Effector memory CD4-positive, alpha-beta T cell (primary cell): ENCODE data around the gene RBCK1.
"Not testable (repeated sequence)": the region's sequence is repeated elsewhere in the genome, so short reads cannot be mapped to it uniquely, and the experiment has no call there.

Source experiments
- DNase-seq, 3 donors: peaks; one replicate each; pipeline ENCODE4 v3.0.0-alpha.2; 2020
- H3K27ac ChIP-seq: 2 replicates; pipeline ENCODE4 v1.7.0; 2013; ENCODE audit warnings: mild to moderate bottlenecking, low read length, moderate library complexity; ENCODE audit not compliant: insufficient read depth, poor library complexity, severe bottlenecking
- H3K27me3 ChIP-seq: replicated peaks from 2 replicates; pipeline ENCODE4 v1.7.0; 2013; ENCODE audit warnings: mild to moderate bottlenecking, low read length; ENCODE audit not compliant: insufficient read depth, control insufficient read depth, poor library complexity, severe bottlenecking
- H3K36me3 ChIP-seq: 2 replicates; pipeline ENCODE4 v1.7.0; 2013; ENCODE audit warnings: mild to moderate bottlenecking, low read length, moderate library complexity; ENCODE audit not compliant: control insufficient read depth, insufficient read depth
- H3K4me1 ChIP-seq: 2 replicates; pipeline ENCODE4 v1.7.0; 2013; ENCODE audit warnings: low read length, mild to moderate bottlenecking; ENCODE audit not compliant: control insufficient read depth, insufficient read depth, poor library complexity, severe bottlenecking
- H3K4me3 ChIP-seq: 2 replicates; pipeline ENCODE4 v1.7.0; 2013; ENCODE audit warnings: low read length, low read depth, mild to moderate bottlenecking; ENCODE audit not compliant: insufficient read depth, poor library complexity, severe bottlenecking
- H3K9me3 ChIP-seq: 2 replicates; pipeline ENCODE4 v1.7.0; 2013; ENCODE audit warnings: mild to moderate bottlenecking, low read length, moderate library complexity; ENCODE audit not compliant: control insufficient read depth

The RBCK1 gene

DNA sequence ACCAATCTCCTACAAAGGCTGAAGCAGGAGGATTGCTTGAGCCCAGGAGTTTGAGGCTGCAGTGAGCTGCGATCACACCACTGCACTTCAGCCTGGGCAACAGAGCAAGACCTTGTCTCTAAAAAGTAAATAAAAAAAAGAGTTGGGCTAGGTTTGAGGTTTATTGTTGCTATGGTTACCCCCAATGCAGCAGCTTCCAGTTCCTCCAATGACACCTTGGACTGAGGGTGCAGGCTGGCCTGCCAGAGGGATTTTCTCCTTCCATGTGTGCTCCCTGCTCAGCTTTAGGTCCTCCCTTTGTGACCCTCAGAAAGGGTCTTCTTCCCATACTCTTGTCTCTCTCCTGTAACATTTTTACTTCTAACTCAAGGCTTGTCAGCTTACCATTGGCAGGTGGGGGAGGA is 64.8 kb downstream of the RBCK1 start:
- Histone ChIP-seq H3K4me1 (no peaks in the 10 kb centered on the region), H3K36me3 (no peaks in the 10 kb centered on the region), H3K4me3 (no peak overlapping the region), H3K27ac (no peak overlapping the region), H3K9me3 (no peaks in the 10 kb centered on the region), H3K27me3 (no peaks in the 10 kb centered on the region)
- no peak for DNase-seq

- Histone ChIP-seq H3K27me3 (no peaks in the 10 kb centered on the region), H3K4me1 (no peaks in the 10 kb centered on the region), H3K4me3 (no peak overlapping the region), H3K9me3 (no peaks in the 10 kb centered on the region), H3K27ac (no peak overlapping the region), H3K36me3 (no peaks in the 10 kb centered on the region)
- no peak for DNase-seq
Observed at GRCh38 chr20:474581-474980, 66.5 kb downstream of the RBCK1 start.

- H3K27me3 ChIP-seq, result no peaks in the 10 kb centered on the region
- no peak overlapping the region for H3K27ac ChIP-seq
- H3K4me3 ChIP-seq, result no peak overlapping the region
- no peaks in the 10 kb centered on the region for H3K4me1 ChIP-seq
- H3K9me3 ChIP-seq, result no peaks in the 10 kb centered on the region
- H3K36me3 ChIP-seq, result no peaks in the 10 kb centered on the region
- no peak for DNase-seq
Observed at GRCh38 chr20:475463-476357, 67.6 kb downstream of the RBCK1 start.

DNA sequence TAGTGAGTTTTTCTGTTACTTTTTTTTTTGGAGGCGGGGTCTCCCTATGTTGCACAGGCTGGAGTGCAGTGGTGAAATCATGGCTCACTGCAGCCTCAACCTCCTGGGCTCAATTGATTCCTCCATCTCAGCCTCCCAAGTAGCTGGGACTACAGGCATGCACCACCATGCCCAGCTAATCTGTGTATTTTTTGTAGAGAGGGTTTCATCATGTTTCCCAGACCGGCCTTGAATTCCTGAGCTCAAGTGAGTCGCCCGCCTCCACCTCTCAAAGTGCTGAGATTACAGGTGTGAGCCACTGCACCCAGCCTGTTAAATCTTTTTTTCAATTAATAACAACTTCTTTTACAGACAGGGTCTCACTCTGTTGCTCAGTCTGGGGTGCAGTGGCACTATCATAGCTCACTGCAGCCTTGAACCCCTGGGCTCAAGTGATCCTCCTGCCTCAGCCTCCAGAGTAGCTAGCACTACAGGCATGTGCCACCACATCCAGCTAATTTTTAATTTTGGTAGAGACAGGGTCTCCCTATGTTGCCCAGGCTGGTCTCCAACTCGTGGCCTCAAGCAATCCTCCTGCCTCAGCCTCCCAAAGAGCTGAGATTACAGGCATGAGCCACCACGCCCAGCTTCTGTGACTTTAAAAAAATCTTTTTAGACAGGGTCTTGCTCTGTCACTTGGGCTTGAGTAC is 68.6 kb downstream of the RBCK1 start:
- DNase-seq, H3K4me3 ChIP-seq, H3K27ac ChIP-seq, H3K36me3 ChIP-seq, H3K4me1 ChIP-seq, H3K9me3 ChIP-seq, H3K27me3 ChIP-seq: not testable (repeated sequence)

DNA sequence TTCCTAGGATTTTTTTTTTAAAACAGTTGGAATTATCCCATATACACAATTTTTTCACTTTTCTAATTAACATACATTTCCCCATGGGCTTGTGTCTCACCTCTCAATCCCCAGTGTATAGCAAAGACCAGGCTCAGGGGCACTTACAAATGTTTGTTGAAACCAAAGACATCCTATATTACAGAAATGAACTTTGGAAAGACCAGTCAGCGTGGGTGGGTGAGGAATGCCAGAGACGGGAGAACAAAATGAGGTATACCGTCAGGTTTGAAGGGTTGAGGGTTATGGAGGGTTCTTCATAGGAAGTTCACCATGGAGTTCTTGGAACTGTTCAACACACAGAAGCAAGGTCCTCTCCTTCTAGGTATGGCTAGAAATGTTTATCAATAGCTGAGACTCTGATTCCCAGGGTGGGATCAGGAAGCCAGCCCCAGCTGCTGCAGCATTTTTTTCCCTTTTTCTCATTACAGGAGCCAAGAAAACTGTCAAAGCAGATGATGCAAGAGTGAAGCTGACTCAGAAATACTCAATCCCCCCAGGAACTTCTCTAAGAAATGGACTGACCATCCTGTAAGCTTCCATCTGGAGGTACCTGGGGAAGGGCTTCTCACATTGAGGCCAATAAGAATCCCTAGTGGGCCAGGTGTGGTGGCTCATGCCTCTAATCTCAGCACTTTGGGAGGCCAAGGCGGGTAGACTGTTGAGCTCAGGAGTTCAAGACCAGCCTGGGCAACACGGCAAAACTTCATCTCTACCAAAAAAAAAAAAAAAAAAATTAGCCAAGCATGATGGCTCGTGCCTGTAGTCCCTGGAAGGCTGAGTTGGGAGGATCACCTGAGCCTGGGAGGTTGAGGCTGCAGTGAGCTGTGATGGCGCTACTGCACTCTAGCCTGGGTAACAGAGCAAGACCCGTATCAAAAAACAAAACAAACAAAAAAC is 70.2 kb downstream of the RBCK1 start:
- DNase-seq, result no peak
- H3K27ac ChIP-seq, result no peak overlapping the region
- no peaks in the 10 kb centered on the region for H3K27me3 ChIP-seq
- peaks cover 11% of the 10 kb centered on the region for H3K36me3 ChIP-seq
- no peaks in the 10 kb centered on the region for H3K9me3 ChIP-seq
- H3K4me3 ChIP-seq, result no peak overlapping the region
- peaks cover 4% of the 10 kb centered on the region for H3K4me1 ChIP-seq

- H3K4me1 ChIP-seq, result peaks cover 4% of the 10 kb centered on the region
- no peaks in the 10 kb centered on the region for H3K27me3 ChIP-seq
- peaks cover 18% of the 10 kb centered on the region for H3K36me3 ChIP-seq
- no peak overlapping the region for H3K27ac ChIP-seq
- no peak for DNase-seq
- H3K9me3 ChIP-seq, result no peaks in the 10 kb centered on the region
- H3K4me3 ChIP-seq, result no peak overlapping the region
Observed at GRCh38 chr20:478949-479429, 70.9 kb downstream of the RBCK1 start.

GRCh38 chr20:479487-479886 is 71.4 kb downstream of the RBCK1 start:
- DNase-seq, result no peak
- no peak overlapping the region for H3K4me3 ChIP-seq
- H3K27me3 ChIP-seq, result no peaks in the 10 kb centered on the region
- no peaks in the 10 kb centered on the region for H3K9me3 ChIP-seq
- H3K4me1 ChIP-seq, result peaks cover 4% of the 10 kb centered on the region
- H3K36me3 ChIP-seq, result peaks cover 23% of the 10 kb centered on the region
- H3K27ac ChIP-seq, result no peak overlapping the region

GRCh38 chr20:480044-480443 is 71.9 kb downstream of the RBCK1 start:
- no peak for DNase-seq
- Histone ChIP-seq H3K9me3 (no peaks in the 10 kb centered on the region), H3K4me3 (no peak overlapping the region), H3K27me3 (no peaks in the 10 kb centered on the region), H3K4me1 (peaks cover 4% of the 10 kb centered on the region), H3K36me3 (peaks cover 25% of the 10 kb centered on the region), H3K27ac (no peak overlapping the region)

DNA sequence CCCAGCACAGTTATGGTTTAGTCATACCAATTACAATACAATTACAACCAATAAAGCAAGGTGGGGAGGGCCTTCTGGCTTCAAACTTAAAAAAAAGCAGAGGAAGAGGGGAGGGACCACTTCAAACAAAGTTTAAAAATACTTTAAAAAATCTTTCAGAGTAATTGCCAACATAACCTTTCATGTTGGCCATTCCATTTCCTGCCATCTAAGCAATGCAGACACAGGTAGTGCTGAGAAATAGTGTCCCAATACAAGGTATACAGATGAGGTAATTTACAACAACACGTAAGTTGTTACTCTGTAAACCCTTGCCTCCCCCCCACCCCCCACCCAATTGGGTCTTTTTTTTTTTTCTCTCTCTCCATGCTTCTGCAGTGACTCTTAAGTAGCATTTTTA is 73.1 kb downstream of the RBCK1 start:
- Histone ChIP-seq H3K36me3 (peaks cover 32% of the 10 kb centered on the region), H3K27ac (no peak overlapping the region)
- no peak for DNase-seq

More for the DNA sequence above, 73.1 kb downstream of the RBCK1 start:
- H3K27me3 ChIP-seq, result no peaks in the 10 kb centered on the region
- no peak overlapping the region for H3K4me3 ChIP-seq
- no peaks in the 10 kb centered on the region for H3K9me3 ChIP-seq
- H3K4me1 ChIP-seq, result peaks cover 4% of the 10 kb centered on the region
